Measurements from ENCODE around the gene KIAA0040. TPM values are rescaled to one million over a fixed set of nuclear protein-coding genes. Genes with fewer than 3 reads are reported as not detected.

Gene KIAA0040
- total RNA-seq, 1 experiment from 2014 or later = 5.0 TPM

DNA sequence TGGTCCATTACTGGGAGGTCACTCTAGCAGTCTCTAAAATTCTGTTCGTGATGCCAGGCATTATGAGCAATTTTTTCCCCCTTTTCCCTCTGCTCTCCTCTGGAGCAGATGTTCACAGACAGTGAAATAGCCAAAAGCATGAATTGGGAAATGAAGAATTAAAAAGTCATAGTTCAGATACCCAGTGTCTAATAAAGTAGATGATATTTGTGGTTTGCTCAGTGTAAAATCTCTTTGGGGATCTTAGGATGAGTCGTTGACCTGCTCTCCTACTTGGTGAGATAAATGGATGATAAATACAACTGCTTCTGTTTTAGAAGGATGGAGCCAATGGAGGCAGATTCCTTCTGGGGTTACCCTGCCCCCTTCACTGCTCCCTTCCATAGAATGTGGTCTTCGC lies 56.3 kb downstream of the KIAA0040 start:
- Histone ChIP-seq H2BK120ac (ENCODE audit: low read depth, low read length, poor library complexity, severe bottlenecking) (no peak overlapping the region), H3K27me3 (ENCODE audit: insufficient read depth, low read length) (0 out of 2 replicates have a peak, but pooled peaks cover 2% of the 10 kb centered on the region), H2AFZ (ENCODE audit: low read length) (no peak overlapping the region), H3T11ph (ENCODE audit: low read length) (no peak overlapping the region), H3K79me2 (ENCODE audit: insufficient read depth, low read length) (no peaks in the 10 kb centered on the region), H3K14ac (ENCODE audit: insufficient read depth, low read length) (no peak overlapping the region), H3K56ac (ENCODE audit: insufficient read length, low read depth, low read length) (no peak overlapping the region), H3K23me2 (ENCODE audit: insufficient read length, low read depth, low read length, poor library complexity, severe bottlenecking) (no peaks in the 10 kb centered on the region), H3K79me1 (ENCODE audit: insufficient read depth, low read depth, low read length, poor library complexity, severe bottlenecking) (no peaks in the 10 kb centered on the region), H4K91ac (ENCODE audit: insufficient read length, low read depth, low read length) (no peak overlapping the region), H3K4me1 (ENCODE audit: insufficient read depth, low read length) (peaks cover 5% of the 10 kb centered on the region; the same call in 1 of the 2 replicates), H3K4ac (ENCODE audit: low read depth, low read length) (no peak overlapping the region), H3K18ac (ENCODE audit: insufficient read length, low read depth, low read length) (no peak overlapping the region), H4K20me1 (ENCODE audit: control insufficient read depth, insufficient read depth, insufficient read length) (no peaks in the 10 kb centered on the region), H4K5ac (ENCODE audit: insufficient read length, low read depth, low read length) (no peak overlapping the region), H2BK20ac (ENCODE audit: low read depth, low read length, poor library complexity, severe bottlenecking) (no peak overlapping the region), H4K8ac (replicated peaks; ENCODE audit: insufficient read length, low read depth, low read length) (no peak overlapping the region), H3K27ac (ENCODE audit: insufficient read length, low read depth, low read length) (no peak overlapping the region), H3K9me3 (ENCODE audit: control insufficient read depth, low read depth, low read length) (no peaks in the 10 kb centered on the region), H2BK5ac (ENCODE audit: insufficient read length, low read length) (no peak overlapping the region), H3K4me2 (ENCODE audit: insufficient read depth, insufficient read length, low read length) (no peak overlapping the region), H3K23ac (ENCODE audit: insufficient read length, low read depth, low read length) (no peak overlapping the region), H2BK12ac (ENCODE audit: insufficient read length, low read depth, low read length) (no peak overlapping the region), H2AK5ac (ENCODE audit: insufficient read length, low read length) (no peak overlapping the region), H2BK15ac (ENCODE audit: low read depth, low read length) (no peak overlapping the region), H3K9ac (ENCODE audit: extremely low read depth, insufficient read length, low read length) (no peak overlapping the region)
- H3K9me3 Mint-ChIP-seq = peaks cover 0 to 2% of the 10 kb centered on the region in 2 experiments; a peak in 1 of 5 replicates
- H3K4me3 Mint-ChIP-seq = no peak overlapping the region
- H3K36me3 Mint-ChIP-seq (ENCODE audit: insufficient read depth in 1 of 3, low read depth in 3 of 3) = peaks cover 0 to 3% (median 0%) of the 10 kb centered on the region in 3 experiments; a peak in 2 of 7 replicates
- H3K27me3 Mint-ChIP-seq (ENCODE audit: low read depth) = peaks cover 3% of the 10 kb centered on the region
- TF ChIP-seq, protein P1, sequence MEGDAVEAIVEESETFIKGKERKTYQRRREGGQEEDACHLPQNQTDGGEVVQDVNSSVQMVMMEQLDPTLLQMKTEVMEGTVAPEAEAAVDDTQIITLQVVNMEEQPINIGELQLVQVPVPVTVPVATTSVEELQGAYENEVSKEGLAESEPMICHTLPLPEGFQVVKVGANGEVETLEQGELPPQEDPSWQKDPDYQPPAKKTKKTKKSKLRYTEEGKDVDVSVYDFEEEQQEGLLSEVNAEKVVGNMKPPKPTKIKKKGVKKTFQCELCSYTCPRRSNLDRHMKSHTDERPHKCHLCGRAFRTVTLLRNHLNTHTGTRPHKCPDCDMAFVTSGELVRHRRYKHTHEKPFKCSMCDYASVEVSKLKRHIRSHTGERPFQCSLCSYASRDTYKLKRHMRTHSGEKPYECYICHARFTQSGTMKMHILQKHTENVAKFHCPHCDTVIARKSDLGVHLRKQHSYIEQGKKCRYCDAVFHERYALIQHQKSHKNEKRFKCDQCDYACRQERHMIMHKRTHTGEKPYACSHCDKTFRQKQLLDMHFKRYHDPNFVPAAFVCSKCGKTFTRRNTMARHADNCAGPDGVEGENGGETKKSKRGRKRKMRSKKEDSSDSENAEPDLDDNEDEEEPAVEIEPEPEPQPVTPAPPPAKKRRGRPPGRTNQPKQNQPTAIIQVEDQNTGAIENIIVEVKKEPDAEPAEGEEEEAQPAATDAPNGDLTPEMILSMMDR (conservative IDR thresholded peaks at IDR 0.05) = no peak
- H3K27ac Mint-ChIP-seq = no peak overlapping the region; a peak in 1 of 7 replicates
- no peak for DNase-seq
- WGBS (ENCODE audit: extremely low coverage, insufficient read length, low lambda C conversion rate) = no CpG with 5 or more reads among the region's 3 CpGs
- peaks cover 16% of the 10 kb centered on the region in 2 experiments for H3K4me1 Mint-ChIP-seq

All from H9 (cell line).